ENCODE results near the gene CYP19A1.

The CYP19A1 gene

GRCh38 chr15:51172193-51172592, 166.2 kb downstream of the CYP19A1 start:
- DNase-seq: no peak

DNA sequence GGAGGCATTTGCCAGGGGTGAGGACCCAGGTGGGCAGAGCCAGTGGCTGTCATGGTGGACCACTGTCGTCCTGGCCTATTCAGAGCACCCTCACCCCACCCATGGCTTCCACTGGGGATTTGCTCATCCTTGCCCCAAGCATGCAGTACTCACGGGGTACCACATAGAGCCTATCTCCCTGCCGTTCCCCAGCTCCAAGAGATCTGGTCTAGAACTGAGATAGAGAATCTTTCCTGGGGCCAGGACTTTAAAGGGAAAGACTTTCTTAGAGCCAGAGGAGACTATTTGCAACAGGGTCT, 166.8 kb downstream of the CYP19A1 start:
- no peak for DNase-seq

DNA sequence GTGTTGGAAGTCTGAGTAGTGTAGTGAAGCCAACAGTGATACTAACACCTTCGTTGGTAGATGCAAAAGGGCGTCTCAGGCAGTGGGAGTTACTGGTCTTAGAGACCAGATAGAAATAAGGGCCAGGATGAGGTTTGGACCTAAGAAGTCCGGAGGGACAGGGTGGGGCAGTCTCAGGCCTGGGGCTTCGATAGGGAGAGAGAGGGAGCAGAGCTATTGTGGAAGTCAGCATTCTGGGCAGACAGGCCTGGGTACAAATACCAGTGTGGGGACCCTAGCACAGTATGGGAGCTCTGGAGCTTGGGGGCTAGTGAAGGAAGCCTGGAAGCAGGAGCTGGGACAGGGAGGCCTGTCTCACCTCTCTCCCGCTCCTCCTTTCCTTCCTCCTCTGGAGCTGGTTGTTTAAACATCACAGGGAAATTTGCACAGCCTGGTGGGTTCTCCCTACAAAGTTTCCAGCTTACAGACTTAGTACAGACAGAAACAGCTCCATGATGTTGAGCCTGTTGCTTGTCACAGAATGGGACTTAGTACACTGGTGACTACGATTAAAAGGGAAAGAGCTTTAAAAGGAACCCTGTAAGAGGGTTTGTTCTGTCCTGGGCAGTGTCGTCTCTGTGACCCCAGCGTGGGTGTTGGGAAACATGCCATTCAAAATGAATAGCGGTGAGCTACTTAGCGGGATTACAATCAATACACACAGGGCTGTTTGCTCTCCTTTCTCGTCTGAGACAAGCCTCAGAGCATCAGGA, 167.3 kb downstream of the CYP19A1 start:
- DNase-seq: no peak

- no peak for DNase-seq
Observed at GRCh38 chr15:51168700-51169099, 169.7 kb downstream of the CYP19A1 start.

DNA sequence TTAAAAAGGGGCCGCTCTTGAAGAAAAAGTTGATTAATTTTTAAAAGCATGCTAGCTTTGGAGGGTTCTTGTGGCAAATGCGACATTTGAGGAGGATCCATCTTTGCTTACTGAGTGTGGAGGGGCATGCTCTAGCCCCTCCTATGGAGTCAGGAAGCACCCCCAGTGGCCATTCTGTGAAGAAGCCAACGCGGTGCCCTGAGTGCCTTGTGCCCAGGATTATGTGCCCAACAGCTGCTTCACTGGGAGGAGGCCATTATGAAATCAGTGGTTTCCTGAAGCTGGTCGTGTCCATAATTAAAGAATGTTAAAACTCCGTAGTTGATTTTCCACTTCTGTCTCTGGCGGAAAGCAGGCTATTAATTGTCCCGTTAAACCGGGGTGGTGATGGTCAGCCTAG, 174.6 kb downstream of the CYP19A1 start:
- no peak for DNase-seq

DNA sequence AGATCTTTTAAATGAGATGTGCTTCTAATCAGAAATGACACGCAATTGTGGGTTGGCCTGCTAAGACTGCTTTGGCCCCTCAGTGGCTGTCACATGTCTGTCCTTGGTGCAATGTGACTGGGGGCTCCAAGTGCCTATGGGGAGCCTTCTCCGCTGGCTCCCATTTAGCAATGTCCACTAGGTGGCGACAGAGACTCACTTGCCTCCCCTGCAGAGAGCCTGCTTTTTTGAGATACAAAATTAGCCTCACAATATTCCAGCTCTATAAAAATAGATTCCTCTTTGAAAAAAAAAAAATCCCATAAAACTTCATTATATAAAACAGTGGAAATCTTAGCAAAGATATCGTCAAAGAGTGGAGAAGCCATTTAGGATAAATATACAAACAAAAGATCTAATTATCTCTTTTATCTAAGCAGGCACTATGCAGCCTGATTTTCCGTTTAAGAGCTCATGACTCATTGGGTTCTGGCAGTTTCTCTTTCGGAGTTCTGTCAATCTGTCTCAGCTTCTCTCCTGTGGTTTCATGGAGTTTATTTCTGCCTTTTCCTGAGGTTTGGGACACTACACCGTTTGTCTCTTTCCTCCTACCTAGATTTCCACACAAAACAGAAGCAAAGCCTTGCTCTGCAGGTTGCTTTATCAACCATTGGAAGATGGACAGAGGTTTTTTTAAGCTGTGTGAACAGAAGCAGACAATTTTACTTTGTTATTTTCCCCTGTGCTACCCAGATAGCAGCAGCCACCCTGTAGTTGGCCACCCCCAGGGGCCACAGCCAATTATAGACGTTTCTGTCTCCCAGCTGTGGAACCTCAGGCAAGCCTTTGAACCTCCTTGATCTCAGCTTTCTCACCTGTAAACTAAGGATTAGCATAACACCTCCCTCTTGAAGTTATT, 175.3 kb downstream of the CYP19A1 start:
- DNase-seq: no peak

DNA sequence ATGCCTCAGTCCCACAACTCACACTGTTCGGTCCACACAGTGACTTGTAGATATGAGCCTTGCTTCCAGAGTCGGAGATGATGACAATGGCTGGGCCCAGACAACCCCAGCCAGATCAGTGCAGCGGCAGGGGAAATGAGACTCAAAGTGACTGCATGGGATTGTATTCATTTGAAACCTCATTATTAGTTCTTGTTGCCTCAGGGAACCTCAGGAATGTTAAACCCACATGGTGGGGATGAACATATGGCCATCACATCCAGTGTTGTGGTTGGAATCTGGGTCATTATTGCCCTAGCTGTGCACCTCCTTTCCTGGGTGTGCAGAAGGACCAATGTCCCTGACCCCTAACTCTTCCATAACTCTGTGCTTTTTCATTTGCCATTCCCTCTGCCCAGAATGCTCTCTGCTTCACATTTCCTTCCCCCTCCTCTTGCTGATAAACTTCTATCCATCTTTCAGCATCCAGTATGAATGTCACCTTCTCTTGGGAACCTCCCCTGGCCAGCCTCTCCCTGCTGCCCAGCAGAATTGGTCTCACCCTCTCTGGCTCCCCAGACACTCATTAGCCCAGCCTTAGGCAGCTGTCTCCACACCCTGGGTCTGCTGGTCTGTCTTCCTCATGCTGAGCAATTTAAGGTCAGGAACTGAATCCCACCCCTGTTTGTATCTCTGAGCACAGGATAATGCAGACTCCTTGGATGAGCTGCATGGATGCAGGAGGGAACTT, 176.7 kb downstream of the CYP19A1 start:
- DNase-seq: no peak

- DNase-seq: no peak
Observed at GRCh38 chr15:51160484-51160883, 177.9 kb downstream of the CYP19A1 start.
